ENCODE data around the gene HK1.
"Not testable (repeated sequence)": the region's sequence is repeated elsewhere in the genome, so short reads cannot be mapped to it uniquely, and the experiment has no call there.

The HK1 gene

GRCh38 chr10:69254877-69255276 is 23.4 kb upstream of the HK1 start:
- DNase-seq (ENCODE audit: low spot score): no peak

GRCh38 chr10:69259547-69260243 is 18.6 kb upstream of the HK1 start:
- DNase-seq (ENCODE audit: low spot score): no peak

- DNase-seq (ENCODE audit: low spot score): no peak
These were observed 17.1 kb upstream of the HK1 start for GRCh38 chr10:69261184-69261583.

GRCh38 chr10:69262292-69262751 is 16.0 kb upstream of the HK1 start:
- DNase-seq (ENCODE audit: low spot score): no peak

GRCh38 chr10:69265521-69265920 is 12.8 kb upstream of the HK1 start:
- no peak for DNase-seq (ENCODE audit: low spot score)

GRCh38 chr10:69268761-69269416 is 9.4 kb upstream of the HK1 start:
- DNase-seq (ENCODE audit: low spot score): no peak

- no peak for DNase-seq (ENCODE audit: low spot score)
These were observed 8.5 kb upstream of the HK1 start for GRCh38 chr10:69269761-69270160.

GRCh38 chr10:69270990-69271389 is 7.3 kb upstream of the HK1 start:
- no peak for DNase-seq (ENCODE audit: low spot score)

GRCh38 chr10:69272624-69273023 is 5.7 kb upstream of the HK1 start:
- no peak for DNase-seq (ENCODE audit: low spot score)

- no peak for DNase-seq (ENCODE audit: low spot score)
These were observed 2.9 kb upstream of the HK1 start for GRCh38 chr10:69275444-69275843.

GRCh38 chr10:69276503-69276902 is 1.8 kb upstream of the HK1 start:
- no peak for DNase-seq (ENCODE audit: low spot score)

- DNase-seq (ENCODE audit: low spot score): no peak
These were observed 814 bp downstream of the HK1 start for GRCh38 chr10:69279110-69279509.

- no peak for DNase-seq (ENCODE audit: low spot score)
These were observed 3.5 kb downstream of the HK1 start for GRCh38 chr10:69281507-69282413.

- not testable (repeated sequence) for DNase-seq (ENCODE audit: low spot score)
These were observed 6.1 kb downstream of the HK1 start for GRCh38 chr10:69284402-69284801.

GRCh38 chr10:69285699-69286098 is 7.4 kb downstream of the HK1 start:
- DNase-seq (ENCODE audit: low spot score): no peak

- no peak for DNase-seq (ENCODE audit: low spot score)
These were observed 8.9 kb downstream of the HK1 start for GRCh38 chr10:69287181-69287580.

GRCh38 chr10:69290993-69291392 is 12.7 kb downstream of the HK1 start:
- DNase-seq (ENCODE audit: low spot score): no peak

- no peak for DNase-seq (ENCODE audit: low spot score)
These were observed 14.2 kb downstream of the HK1 start for GRCh38 chr10:69292459-69292858.

GRCh38 chr10:69295027-69295636 is 16.8 kb downstream of the HK1 start:
- no peak for DNase-seq (ENCODE audit: low spot score)

- no peak for DNase-seq (ENCODE audit: low spot score)
These were observed 25.3 kb downstream of the HK1 start for GRCh38 chr10:69303632-69304051.

GRCh38 chr10:69306421-69306820 is 28.1 kb downstream of the HK1 start:
- DNase-seq (ENCODE audit: low spot score): no peak

- no peak for DNase-seq (ENCODE audit: low spot score)
These were observed 29.1 kb downstream of the HK1 start for GRCh38 chr10:69307434-69307833.
